Stimulated activated memory B cell treated with anti-CD40 and anti-IgM and Interleukin-4, amounts not matched to agents 10 μg/mL and 1 μg/mL and 100 μg/mL, for 72 hours (primary cell): ENCODE data around the gene FTL.
"Not testable (repeated sequence)": the region's sequence is repeated elsewhere in the genome, so short reads cannot be mapped to it uniquely, and the experiment has no call there.

ENCODE experiments used
- ATAC-seq: fragments of 150-1000 bp; cut with Tn5 transposase; 2 replicates; pipeline ENCODE4 v1.10.0; 2021
- H3K27ac Mint-ChIP-seq: one replicate; pipeline ENCODE4 v1.8.0; 2022; ENCODE audit warnings: mild to moderate bottlenecking, mixed read lengths
- H3K27me3 Mint-ChIP-seq: one replicate; pipeline ENCODE4 v1.8.0; 2022; ENCODE audit warnings: mixed read lengths
- H3K36me3 Mint-ChIP-seq: one replicate; pipeline ENCODE4 v1.8.0; 2022; ENCODE audit warnings: mixed read lengths
- H3K4me1 Mint-ChIP-seq: one replicate; pipeline ENCODE4 v1.8.0; 2022; ENCODE audit warnings: mixed read lengths
- H3K4me3 Mint-ChIP-seq: one replicate; pipeline ENCODE4 v1.8.0; 2022; ENCODE audit warnings: mild to moderate bottlenecking, moderate library complexity, mixed read lengths
- H3K9me3 Mint-ChIP-seq: one replicate; pipeline ENCODE4 v1.8.0; 2022; ENCODE audit warnings: mixed read lengths

FTL gene

DNA sequence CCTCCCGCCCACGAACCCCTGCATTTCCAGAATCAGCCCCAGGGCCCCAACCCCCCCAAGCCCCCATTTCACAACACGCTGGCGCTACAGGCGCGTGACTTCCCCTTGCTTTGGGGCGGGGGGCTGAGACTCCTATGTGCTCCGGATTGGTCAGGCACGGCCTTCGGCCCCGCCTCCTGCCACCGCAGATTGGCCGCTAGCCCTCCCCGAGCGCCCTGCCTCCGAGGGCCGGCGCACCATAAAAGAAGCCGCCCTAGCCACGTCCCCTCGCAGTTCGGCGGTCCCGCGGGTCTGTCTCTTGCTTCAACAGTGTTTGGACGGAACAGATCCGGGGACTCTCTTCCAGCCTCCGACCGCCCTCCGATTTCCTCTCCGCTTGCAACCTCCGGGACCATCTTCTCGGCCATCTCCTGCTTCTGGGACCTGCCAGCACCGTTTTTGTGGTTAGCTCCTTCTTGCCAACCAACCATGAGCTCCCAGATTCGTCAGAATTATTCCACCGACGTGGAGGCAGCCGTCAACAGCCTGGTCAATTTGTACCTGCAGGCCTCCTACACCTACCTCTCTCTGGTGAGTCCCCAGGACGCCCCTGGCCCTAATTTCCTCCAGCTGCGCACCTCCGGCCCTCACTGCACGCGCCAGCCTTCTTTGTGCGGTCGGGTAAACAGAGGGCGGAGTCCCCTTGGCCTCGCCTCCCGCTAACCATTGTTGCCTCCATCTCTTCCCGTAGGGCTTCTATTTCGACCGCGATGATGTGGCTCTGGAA is at the start of gene FTL:
Gene FTL (plus strand): TSS at position 270 of the 766 bp plus-strand sequence. CDS start 199 bp downstream, at position 469.
- Mint-ChIP-seq H3K36me3 (peaks cover 57% of the 10 kb centered on the region), H3K27ac (peak within 1 kb of the TSS; percentile 100), H3K27me3 (no peaks in the 10 kb centered on the region), H3K4me1 (peaks cover 76% of the 10 kb centered on the region), H3K9me3 (no peaks in the 10 kb centered on the region), H3K4me3 (peak within 1 kb of the TSS; percentile 100)
- ATAC-seq, result peak; percentile 90

DNA sequence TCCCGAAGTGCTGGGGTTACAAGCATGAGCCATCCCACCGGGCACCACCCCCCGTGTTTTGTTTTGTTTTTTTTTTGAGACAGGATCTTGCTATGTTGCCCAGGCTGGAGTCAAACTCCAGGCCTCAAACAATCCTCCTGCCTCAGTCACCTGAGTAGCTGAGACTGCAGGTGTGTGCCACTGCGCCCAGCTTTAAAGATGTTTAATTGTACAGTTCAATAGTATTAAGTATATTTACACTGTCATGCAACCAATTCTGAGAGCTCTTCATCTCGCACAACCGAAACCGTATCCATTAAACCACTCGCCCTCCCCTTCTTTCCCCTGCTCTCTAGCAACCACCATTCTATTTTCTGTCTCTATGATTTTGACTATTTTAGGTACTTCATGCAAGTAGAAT is 49.4 kb upstream of the FTL start:
- ATAC-seq, result no peak
- Mint-ChIP-seq H3K4me3 (no peak overlapping the region), H3K27ac (no peak overlapping the region), H3K4me1 (peaks cover 13% of the 10 kb centered on the region), H3K36me3 (peaks cover 59% of the 10 kb centered on the region), H3K27me3 (no peaks in the 10 kb centered on the region), H3K9me3 (no peaks in the 10 kb centered on the region)

DNA sequence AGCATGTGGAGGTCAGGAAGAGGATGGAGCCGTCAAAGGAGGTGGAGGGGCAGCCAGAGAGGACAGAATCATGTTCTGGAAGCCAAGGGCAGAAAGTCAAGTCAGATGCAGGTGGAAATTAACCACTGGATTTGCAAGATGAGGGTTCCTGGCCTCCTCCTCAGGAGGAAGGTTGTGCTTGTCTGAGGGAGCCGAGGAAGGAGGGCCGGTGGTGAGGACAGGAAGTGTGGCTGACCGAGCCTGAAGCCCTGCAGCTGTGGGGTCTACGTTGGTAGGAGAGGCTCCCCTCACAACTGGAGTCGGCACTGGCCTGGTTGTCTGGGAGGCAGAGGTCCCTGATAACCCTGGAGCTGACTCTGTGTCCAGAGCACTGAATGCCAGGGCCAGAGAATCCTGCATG is 47.0 kb upstream of the FTL start:
- Mint-ChIP-seq H3K27me3 (no peaks in the 10 kb centered on the region), H3K9me3 (no peaks in the 10 kb centered on the region), H3K36me3 (peaks cover 55% of the 10 kb centered on the region), H3K4me1 (peaks cover 13% of the 10 kb centered on the region), H3K4me3 (no peak overlapping the region), H3K27ac (peak overlapping the region; percentile 83)
- peak; percentile 12 for ATAC-seq

DNA sequence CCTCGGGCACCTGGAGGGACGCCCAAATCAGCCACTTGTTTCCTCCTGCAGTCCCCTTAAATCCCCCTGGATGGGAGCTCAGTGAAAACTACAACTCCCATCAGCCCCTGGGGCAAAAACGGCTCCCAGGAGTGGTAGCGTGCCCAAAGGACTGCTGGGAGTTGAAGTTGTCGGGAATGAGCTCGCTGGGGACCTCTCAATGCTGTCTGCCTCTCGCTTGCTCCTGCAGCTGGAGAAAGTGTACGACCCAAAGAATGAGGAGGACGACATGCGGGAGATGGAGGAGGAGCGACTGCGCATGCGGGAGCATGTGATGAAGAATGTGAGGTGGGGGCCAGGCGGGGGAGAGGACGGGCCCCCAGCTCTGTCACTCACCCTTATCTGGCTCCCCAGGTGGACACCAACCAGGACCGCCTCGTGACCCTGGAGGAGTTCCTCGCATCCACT is 46.3 kb upstream of the FTL start:
- peaks cover 55% of the 10 kb centered on the region for H3K36me3 Mint-ChIP-seq
- peaks cover 13% of the 10 kb centered on the region for H3K4me1 Mint-ChIP-seq
- no peak overlapping the region for H3K4me3 Mint-ChIP-seq
- peak overlapping the region; percentile 83 for H3K27ac Mint-ChIP-seq
- H3K9me3 Mint-ChIP-seq, result no peaks in the 10 kb centered on the region
- no peaks in the 10 kb centered on the region for H3K27me3 Mint-ChIP-seq
- ATAC-seq, result no peak

DNA sequence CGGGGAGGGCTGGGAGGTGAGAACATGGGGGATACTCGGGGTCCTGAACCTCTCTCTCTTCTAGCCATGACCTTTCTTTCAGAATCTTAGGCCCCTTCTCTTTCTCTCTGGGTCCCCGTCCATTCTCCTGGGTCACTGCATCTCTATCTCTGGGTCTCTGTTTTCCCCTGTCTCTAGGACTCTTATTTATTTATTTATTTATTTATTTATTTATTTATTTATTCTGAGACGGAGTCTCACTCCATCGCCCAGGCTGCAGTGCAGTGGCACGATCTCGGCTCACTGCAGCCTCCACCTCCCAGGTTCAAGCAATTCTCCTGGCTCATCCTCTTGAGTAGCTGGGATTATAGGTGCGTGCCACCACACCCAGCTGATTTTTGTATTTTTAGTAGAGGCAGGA is 45.8 kb upstream of the FTL start:
- Mint-ChIP-seq H3K36me3 (peaks cover 50% of the 10 kb centered on the region), H3K4me1 (peaks cover 13% of the 10 kb centered on the region)
- not testable (repeated sequence) for H3K27ac Mint-ChIP-seq, H3K27me3 Mint-ChIP-seq, H3K9me3 Mint-ChIP-seq, ATAC-seq, H3K4me3 Mint-ChIP-seq

DNA sequence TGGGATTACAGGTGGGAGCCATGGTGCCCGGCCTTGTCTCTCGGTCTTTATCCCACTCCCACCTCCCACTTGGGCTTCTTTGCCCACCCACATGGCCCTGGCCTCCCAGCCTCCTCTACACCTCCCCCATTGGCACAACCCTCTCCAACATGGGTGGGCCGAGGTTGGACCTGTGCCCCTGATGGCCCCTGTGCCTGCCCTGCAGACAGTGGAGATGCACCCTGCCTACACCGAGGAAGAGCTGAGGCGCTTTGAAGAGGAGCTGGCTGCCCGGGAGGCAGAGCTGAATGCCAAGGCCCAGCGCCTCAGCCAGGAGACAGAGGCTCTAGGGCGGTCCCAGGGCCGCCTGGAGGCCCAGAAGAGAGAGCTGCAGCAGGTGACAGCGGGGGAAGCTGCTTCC is 44.2 kb upstream of the FTL start:
- H3K9me3 Mint-ChIP-seq, result no peaks in the 10 kb centered on the region
- peaks cover 13% of the 10 kb centered on the region for H3K4me1 Mint-ChIP-seq
- no peak for ATAC-seq
- H3K27ac Mint-ChIP-seq, result no peak overlapping the region
- no peaks in the 10 kb centered on the region for H3K27me3 Mint-ChIP-seq
- peaks cover 44% of the 10 kb centered on the region for H3K36me3 Mint-ChIP-seq
- no peak overlapping the region for H3K4me3 Mint-ChIP-seq

DNA sequence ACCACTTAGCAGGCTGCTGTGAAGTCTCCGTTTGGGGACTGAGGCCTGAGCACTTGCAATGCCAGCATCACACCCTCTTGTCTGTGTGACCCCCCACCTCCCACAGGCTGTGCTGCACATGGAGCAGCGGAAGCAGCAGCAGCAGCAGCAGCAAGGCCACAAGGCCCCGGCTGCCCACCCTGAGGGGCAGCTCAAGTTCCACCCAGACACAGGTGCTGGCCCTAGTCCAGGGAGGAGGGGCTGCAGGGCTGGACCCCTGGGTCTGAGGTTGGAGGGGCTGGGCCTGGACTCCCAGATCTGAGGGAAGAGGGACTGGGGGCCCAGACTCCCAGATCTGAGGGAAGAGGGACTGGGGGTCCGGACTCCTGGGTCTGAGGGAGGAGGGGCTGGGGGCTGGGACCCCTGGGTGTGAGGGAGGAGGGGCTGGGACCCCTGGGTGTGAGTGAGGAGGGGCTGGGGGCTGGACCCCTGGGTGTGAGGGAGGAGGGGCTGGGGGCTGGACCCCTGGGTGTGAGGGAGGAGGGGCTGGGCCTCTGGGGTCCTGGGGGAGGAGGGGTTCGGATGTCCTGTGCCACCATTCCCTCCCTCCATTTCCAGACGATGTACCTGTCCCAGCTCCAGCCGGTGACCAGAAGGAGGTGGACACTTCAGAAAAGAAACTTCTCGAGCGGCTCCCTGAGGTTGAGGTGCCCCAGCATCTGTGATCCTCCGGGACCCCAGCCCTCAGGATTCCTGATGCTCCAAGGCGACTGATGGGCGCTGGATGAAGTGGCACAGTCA is 43.2 kb upstream of the FTL start:
- Mint-ChIP-seq H3K9me3 (no peaks in the 10 kb centered on the region), H3K27me3 (no peaks in the 10 kb centered on the region), H3K4me3 (no peak overlapping the region), H3K27ac (no peak overlapping the region), H3K36me3 (peaks cover 40% of the 10 kb centered on the region), H3K4me1 (peaks cover 13% of the 10 kb centered on the region)
- ATAC-seq, result peak; percentile 50

DNA sequence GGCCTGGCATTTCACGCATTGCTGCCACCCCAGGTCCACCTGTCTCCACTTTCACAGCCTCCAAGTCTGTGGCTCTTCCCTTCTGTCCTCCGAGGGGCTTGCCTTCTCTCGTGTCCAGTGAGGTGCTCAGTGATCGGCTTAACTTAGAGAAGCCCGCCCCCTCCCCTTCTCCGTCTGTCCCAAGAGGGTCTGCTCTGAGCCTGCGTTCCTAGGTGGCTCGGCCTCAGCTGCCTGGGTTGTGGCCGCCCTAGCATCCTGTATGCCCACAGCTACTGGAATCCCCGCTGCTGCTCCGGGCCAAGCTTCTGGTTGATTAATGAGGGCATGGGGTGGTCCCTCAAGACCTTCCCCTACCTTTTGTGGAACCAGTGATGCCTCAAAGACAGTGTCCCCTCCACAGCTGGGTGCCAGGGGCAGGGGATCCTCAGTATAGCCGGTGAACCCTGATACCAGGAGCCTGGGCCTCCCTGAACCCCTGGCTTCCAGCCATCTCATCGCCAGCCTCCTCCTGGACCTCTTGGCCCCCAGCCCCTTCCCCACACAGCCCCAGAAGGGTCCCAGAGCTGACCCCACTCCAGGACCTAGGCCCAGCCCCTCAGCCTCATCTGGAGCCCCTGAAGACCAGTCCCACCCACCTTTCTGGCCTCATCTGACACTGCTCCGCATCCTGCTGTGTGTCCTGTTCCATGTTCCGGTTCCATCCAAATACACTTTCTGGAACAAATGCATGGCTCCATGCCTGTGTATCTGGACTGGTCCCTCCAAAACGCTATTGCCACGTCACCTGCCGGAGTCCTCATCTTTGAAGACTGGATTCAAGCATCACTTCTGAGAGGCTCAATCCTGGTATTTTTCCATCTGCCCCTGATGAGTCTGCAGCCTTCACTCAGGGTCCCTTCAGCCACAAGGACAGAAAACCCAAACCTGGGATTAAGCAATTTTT is 42.3 kb upstream of the FTL start:
- Mint-ChIP-seq H3K36me3 (peaks cover 37% of the 10 kb centered on the region), H3K27ac (peak overlapping the region; percentile 13), H3K4me3 (no peak overlapping the region), H3K9me3 (no peaks in the 10 kb centered on the region), H3K27me3 (no peaks in the 10 kb centered on the region), H3K4me1 (peaks cover 9% of the 10 kb centered on the region)
- no peak for ATAC-seq

DNA sequence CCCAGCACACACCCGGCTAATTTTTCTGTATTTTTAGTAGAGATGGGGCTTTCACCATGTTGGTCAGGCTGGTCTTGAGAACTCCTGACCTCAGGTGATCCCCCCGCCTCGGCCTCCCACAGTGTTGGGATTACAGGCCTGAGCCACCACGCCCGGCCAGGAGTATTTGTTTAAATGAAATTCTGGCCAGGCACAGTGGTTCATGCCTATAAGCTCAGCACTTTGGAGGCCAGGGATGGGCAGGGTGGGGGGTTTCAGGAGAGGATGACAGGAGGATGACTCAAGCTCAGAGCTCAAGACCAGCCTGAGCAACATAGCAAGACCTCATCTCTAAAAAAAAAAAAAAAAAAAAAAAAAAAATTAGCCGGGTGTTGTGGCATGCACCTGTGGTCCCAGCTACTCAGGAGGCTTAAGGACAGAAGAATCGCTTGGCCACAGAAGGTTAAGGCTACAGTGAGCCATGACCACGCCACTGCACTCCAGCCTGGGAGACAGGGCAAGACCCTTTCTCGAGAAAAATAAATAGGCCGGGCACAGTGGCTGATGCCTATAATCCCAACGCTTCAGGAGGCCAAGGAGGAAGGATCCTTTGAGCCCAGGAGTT is 39.8 kb upstream of the FTL start:
- no peak overlapping the region for H3K27ac Mint-ChIP-seq
- ATAC-seq, result no peak
- no peaks in the 10 kb centered on the region for H3K27me3 Mint-ChIP-seq
- H3K36me3 Mint-ChIP-seq, result peaks cover 21% of the 10 kb centered on the region
- no peak overlapping the region for H3K4me3 Mint-ChIP-seq
- no peaks in the 10 kb centered on the region for H3K4me1 Mint-ChIP-seq
- no peaks in the 10 kb centered on the region for H3K9me3 Mint-ChIP-seq

DNA sequence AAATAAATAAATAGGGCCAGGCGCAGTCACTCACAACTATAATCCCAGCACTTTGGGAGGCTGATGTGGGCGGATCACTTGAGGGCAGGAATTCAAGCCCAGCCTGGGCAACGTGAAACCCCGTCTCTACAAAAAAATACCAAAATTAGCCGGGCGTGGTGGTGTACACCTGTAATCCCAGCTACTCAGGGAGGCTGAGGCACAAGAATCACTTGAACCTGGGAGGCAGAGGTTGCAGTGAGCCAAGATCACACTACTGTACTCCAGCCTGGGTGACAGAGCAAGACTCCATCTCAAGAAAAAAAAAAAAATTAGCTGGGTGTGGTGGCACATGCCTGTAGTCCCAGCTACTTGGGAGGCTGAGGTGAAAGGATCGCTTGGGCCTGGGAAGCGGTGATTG is 39.2 kb upstream of the FTL start:
- peaks cover 19% of the 10 kb centered on the region for H3K36me3 Mint-ChIP-seq
- H3K4me1 Mint-ChIP-seq, ATAC-seq, H3K4me3 Mint-ChIP-seq, H3K9me3 Mint-ChIP-seq, H3K27me3 Mint-ChIP-seq, H3K27ac Mint-ChIP-seq: not testable (repeated sequence)

DNA sequence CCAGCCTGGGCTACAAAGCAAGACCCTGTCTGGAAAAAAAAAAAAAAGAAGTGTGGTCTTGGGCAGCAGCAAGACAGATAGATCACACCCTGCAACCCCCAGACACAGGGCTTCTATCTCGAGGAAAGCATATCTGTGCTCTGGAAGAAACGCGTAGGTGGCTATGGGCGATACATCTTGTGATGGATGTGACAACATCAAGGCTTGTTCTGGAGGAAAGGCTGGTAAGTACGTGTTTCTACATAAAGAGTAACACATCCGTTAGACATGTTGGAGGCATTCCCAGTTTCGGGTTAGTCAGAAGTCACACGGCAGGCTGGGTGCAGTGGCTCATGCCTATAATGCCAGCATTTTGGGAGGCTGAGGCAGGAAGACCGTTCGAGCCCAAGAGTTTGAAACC is 38.2 kb upstream of the FTL start:
- no peak for ATAC-seq
- Mint-ChIP-seq H3K4me3 (no peak overlapping the region), H3K27ac (no peak overlapping the region), H3K9me3 (no peaks in the 10 kb centered on the region), H3K4me1 (no peaks in the 10 kb centered on the region), H3K36me3 (peaks cover 11% of the 10 kb centered on the region), H3K27me3 (no peaks in the 10 kb centered on the region)

DNA sequence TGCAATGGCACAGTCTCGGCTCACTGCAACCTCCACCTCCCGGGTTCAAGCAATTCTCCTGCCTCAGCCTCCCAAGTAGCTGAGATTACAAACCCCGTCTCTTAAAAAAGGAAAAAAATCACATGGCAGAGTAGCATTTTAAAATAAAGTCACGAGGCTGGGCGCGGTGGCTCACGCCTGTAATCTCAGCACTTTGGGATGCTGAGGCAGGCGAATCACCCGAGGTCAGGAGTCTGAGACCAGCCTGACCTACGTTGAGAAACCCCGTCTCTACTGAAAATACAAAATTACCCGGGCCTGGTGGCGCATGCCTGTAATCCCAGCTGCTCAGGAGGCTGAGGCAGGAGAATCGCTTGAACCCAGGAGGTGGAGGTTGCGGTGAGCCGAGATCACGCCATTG is 37.4 kb upstream of the FTL start:
- H3K4me1 Mint-ChIP-seq, ATAC-seq, H3K36me3 Mint-ChIP-seq, H3K27me3 Mint-ChIP-seq, H3K9me3 Mint-ChIP-seq, H3K27ac Mint-ChIP-seq, H3K4me3 Mint-ChIP-seq: not testable (repeated sequence)

DNA sequence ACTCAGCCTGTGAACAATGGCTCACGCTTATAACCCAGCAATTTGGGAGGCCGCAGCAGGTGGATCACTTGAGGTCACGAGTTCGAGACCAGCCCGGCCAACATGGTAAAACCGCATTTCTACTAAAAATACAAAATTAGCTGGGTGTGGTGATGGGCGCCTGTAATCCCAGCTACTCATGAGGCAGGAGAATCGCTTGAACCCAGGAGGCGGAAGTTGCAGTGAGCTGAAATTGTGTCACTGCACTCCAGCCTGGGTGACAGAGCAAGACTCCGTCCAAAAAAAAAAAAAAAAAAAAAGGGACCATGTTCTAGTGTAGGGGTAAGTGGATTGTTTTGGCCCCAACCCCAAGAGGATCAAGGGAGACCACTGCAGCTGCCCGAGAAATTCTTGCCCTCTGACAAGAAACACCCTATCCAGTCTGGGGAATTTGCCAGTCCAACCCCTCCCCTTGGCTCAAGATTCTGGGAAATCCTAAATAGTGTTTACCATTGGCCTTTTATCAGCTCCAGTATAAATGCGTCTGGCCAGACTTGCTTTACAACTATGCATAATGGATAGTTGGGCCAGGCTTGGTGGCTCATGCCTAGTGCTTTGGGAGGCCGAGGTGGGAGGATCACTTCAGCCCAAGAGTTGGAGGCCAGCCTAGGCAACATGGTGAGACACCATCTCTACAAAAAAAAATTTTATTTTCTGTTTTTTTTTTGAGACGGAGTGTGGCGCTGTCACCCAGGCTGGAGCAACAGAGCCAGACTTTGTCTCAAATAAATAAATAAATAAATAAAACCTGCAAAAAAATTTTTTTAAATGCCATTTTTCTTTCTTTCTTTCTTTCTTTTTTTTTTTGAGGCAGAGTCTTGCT is 36.7 kb upstream of the FTL start:
- H3K27me3 Mint-ChIP-seq, result no peaks in the 10 kb centered on the region
- peaks cover under 1% of the 10 kb centered on the region for H3K36me3 Mint-ChIP-seq
- ATAC-seq, result no peak
- H3K9me3 Mint-ChIP-seq, result no peaks in the 10 kb centered on the region
- no peak overlapping the region for H3K4me3 Mint-ChIP-seq
- no peak overlapping the region for H3K27ac Mint-ChIP-seq
- H3K4me1 Mint-ChIP-seq, result peaks cover 5% of the 10 kb centered on the region

DNA sequence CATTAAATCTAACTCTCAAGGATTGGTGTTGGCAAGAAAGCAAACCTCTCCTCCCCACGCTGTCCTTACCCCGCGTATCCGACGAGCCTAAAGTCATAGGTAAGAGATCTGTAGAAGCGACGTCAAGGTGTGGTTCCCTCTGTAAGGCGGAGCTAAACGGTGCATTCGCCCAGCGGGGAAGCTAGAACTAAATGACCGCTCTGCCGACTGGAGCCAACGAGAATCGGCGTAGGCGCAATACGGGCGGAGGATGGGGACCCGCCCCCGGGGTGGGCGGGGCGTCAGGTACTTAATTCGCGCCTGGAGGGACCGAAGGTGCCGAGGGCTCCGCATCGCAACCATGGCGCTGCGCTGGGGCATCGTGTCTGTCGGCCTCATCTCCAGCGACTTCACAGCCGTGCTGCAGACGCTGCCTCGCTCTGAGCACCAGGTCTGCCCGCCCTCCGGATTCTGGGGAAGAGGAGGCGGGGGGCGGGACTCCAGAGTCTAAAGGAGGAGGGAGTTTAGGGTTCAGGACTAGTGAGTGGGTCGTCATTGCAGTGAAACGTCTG is 31.7 kb upstream of the FTL start, which contains the start of gene DHDH:
Gene DHDH (plus strand): TSS at position 318 of the 551 bp plus-strand sequence. CDS start 23 bp downstream, at position 341.
- H3K9me3 Mint-ChIP-seq, result no peaks in the 10 kb centered on the region
- peak within 1 kb of the TSS; percentile 91 for H3K4me3 Mint-ChIP-seq
- H3K4me1 Mint-ChIP-seq, result peaks cover 18% of the 10 kb centered on the region
- H3K27ac Mint-ChIP-seq, result peak within 1 kb of the TSS; percentile 72
- peak; percentile 94 for ATAC-seq
- H3K27me3 Mint-ChIP-seq, result no peaks in the 10 kb centered on the region
- H3K36me3 Mint-ChIP-seq, result no peaks in the 10 kb centered on the region
